ENCODE measurements around the gene ADCK2. TPM values are rescaled to one million over a fixed set of nuclear protein-coding genes. Genes with fewer than 3 reads are reported as not detected.
A peak's percentile ranks its signal among the peaks of the same experiment; 100 is the strongest.
"Not testable (repeated sequence)": the region's sequence is repeated elsewhere in the genome, so short reads cannot be mapped to it uniquely, and the experiment has no call there.

Gene ADCK2
- total RNA-seq, 4 donors from 2014 or later: 19.2 to 43.5 (median 26.8) TPM

GRCh38 chr7:140659856-140660255 is 12.9 kb upstream of the ADCK2 start:
- no peaks in the 10 kb centered on the region for H3K36me3 ChIP-seq
- 73% methylated on average over 8 of the region's 8 CpGs for WGBS
- H3K4me3 ChIP-seq: no peak overlapping the region
- DNase-seq (ENCODE audit: extremely low spot score): no peak
- no peak overlapping the region for H3K27ac ChIP-seq (replicated peaks in 1 of 4)
- TF ChIP-seq POLR2AphosphoS5 (IDR thresholded peaks at IDR 0.05) (no peak), POLR2A (IDR thresholded peaks at IDR 0.05; ENCODE audit: low read depth) (no peak), EP300 (IDR thresholded peaks at IDR 0.05) (no peak)
- TF ChIP-seq, protein P1, sequence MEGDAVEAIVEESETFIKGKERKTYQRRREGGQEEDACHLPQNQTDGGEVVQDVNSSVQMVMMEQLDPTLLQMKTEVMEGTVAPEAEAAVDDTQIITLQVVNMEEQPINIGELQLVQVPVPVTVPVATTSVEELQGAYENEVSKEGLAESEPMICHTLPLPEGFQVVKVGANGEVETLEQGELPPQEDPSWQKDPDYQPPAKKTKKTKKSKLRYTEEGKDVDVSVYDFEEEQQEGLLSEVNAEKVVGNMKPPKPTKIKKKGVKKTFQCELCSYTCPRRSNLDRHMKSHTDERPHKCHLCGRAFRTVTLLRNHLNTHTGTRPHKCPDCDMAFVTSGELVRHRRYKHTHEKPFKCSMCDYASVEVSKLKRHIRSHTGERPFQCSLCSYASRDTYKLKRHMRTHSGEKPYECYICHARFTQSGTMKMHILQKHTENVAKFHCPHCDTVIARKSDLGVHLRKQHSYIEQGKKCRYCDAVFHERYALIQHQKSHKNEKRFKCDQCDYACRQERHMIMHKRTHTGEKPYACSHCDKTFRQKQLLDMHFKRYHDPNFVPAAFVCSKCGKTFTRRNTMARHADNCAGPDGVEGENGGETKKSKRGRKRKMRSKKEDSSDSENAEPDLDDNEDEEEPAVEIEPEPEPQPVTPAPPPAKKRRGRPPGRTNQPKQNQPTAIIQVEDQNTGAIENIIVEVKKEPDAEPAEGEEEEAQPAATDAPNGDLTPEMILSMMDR (IDR thresholded peaks at IDR 0.05): no peak
- intact Hi-C loops (cut with DNase I): no loop called here
- peaks cover 15 to 19% (median 18%) of the 10 kb centered on the region in 4 donors for H3K4me1 ChIP-seq
- no peaks in the 10 kb centered on the region for H3K27me3 ChIP-seq
- H3K9me3 ChIP-seq: no peaks in the 10 kb centered on the region

DNA sequence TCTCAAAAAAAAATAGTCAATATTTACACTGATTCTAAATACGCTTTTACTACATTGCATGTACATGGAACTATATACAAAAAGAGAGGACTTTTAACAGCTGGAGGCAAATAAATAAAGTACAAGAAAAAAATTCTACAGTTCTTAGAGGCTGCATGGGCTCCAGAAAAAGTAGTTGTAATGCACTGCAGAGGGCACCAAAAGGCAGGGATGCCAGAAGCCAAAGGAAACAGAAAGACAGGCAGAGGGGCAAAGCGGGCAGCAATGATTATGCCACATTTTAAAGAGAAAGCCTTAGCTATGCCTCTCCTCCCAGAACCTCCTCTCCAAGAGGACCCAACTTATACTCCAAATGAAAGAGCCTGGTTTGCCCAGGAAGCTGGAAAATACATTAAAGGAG is 11.6 kb upstream of the ADCK2 start:
- Histone ChIP-seq H3K27me3 (no peaks in the 10 kb centered on the region), H3K36me3 (no peaks in the 10 kb centered on the region), H3K4me1 (peaks cover 11 to 14% (median 14%) of the 10 kb centered on the region in 4 donors), H3K4me3 (peak overlapping the region in 1 of 4 donors; percentile 11), H3K9me3 (no peaks in the 10 kb centered on the region), H3K27ac (replicated peaks in 1 of 4) (peak overlapping the region in 1 of 4 donors; percentile 16)
- TF ChIP-seq POLR2AphosphoS5 (IDR thresholded peaks at IDR 0.05) (no peak), EP300 (IDR thresholded peaks at IDR 0.05) (no peak), POLR2A (IDR thresholded peaks at IDR 0.05; ENCODE audit: low read depth) (no peak)
- TF ChIP-seq, protein P1 (IDR thresholded peaks at IDR 0.05): peak; percentile 2 to 23 (median 16)
- WGBS: 49% methylated on average over 2 of the region's 2 CpGs
- intact Hi-C loops (cut with DNase I): no loop called here
- DNase-seq (ENCODE audit: extremely low spot score): no peak

- intact Hi-C loops (cut with DNase I); H3K4me3 ChIP-seq; H3K4me1 ChIP-seq; DNase-seq (ENCODE audit: extremely low spot score); H3K27me3 ChIP-seq; H3K27ac ChIP-seq (replicated peaks in 1 of 4); H3K9me3 ChIP-seq; H3K36me3 ChIP-seq: not testable (repeated sequence)
- 68% methylated on average over 2 of the region's 2 CpGs for WGBS
Observed at GRCh38 chr7:140662938-140663337, 9.8 kb upstream of the ADCK2 start.

- no peak overlapping the region for H3K27ac ChIP-seq (replicated peaks in 1 of 4)
- WGBS: 100% methylated on average over 1 of the region's 1 CpG
- no peaks in the 10 kb centered on the region for H3K27me3 ChIP-seq
- DNase-seq (ENCODE audit: extremely low spot score): no peak
- peaks cover 4 to 8% (median 7%) of the 10 kb centered on the region in 4 donors for H3K4me1 ChIP-seq
- H3K4me3 ChIP-seq: no peak overlapping the region
- intact Hi-C loops (cut with DNase I): no loop called here
- H3K36me3 ChIP-seq: no peaks in the 10 kb centered on the region
- TF ChIP-seq EP300 (IDR thresholded peaks at IDR 0.05) (no peak), POLR2A (IDR thresholded peaks at IDR 0.05; ENCODE audit: low read depth) (no peak), POLR2AphosphoS5 (IDR thresholded peaks at IDR 0.05) (no peak)
- TF ChIP-seq, protein P1 (IDR thresholded peaks at IDR 0.05): no peak
- no peaks in the 10 kb centered on the region for H3K9me3 ChIP-seq
Observed at GRCh38 chr7:140667476-140667875, 5.3 kb upstream of the ADCK2 start.

GRCh38 chr7:140668641-140669040 is 4.1 kb upstream of the ADCK2 start:
- DNase-seq (ENCODE audit: extremely low spot score): no peak
- Histone ChIP-seq H3K9me3 (no peaks in the 10 kb centered on the region), H3K36me3 (no peaks in the 10 kb centered on the region), H3K27me3 (no peaks in the 10 kb centered on the region), H3K4me3 (no peak overlapping the region), H3K4me1 (peaks cover 5 to 17% (median 13%) of the 10 kb centered on the region in 4 donors), H3K27ac (replicated peaks in 1 of 4) (no peak overlapping the region)
- TF ChIP-seq EP300 (IDR thresholded peaks at IDR 0.05) (no peak), POLR2A (IDR thresholded peaks at IDR 0.05; ENCODE audit: low read depth) (no peak), POLR2AphosphoS5 (IDR thresholded peaks at IDR 0.05) (no peak)
- TF ChIP-seq, protein P1 (IDR thresholded peaks at IDR 0.05): no peak
- WGBS: 92% methylated on average over 1 of the region's 1 CpG
- intact Hi-C loops (cut with DNase I): no loop called here
